Heart left ventricle (tissue), 13 donors: ENCODE results near the gene COQ3.

Source experiments
- POLR2A ChIP-seq, 2 donors: fragments of 450-650 bp; IDR thresholded peaks; one replicate each; pipeline ENCODE4 v1.6.1; 2017; ENCODE audit warnings: antibody characterized with exemption in 2 of 2, mild to moderate bottlenecking in 2 of 2, moderate library complexity in 2 of 2
- TF ChIP-seq, protein P1 (sequence below), 12 donors: fragments of 200-600 bp; sonication (generic) in 4 of 12; IDR thresholded peaks; one replicate each; pipeline versions ENCODE4 v1.5.0 to v1.8.0; 2018 to 2022; ENCODE audit warnings: antibody characterized with exemption in 12 of 12, mild to moderate bottlenecking in 5 of 12
- donor health status: ischemic (EF 13 %, LVEDD 7.1; RV severe dilation, severe dysfunction).
- donor health status: DM: no; HTN: yes; CAD: no.
- donor health status: DM: no; HTN: no; CAD: no.
- donor health status: ischemic (EF 25% LVEDD 6.9; RV normal size, moderate dysfunction).
- donor health status: ischemic (EF 25% LVEDD 5.7; RV mildly dilated, moderate dysfunction).
- donor health status: ischemic (EF 35%, LVEDD 5.7; RV mildly dilated, moderate dysfunction).
- donor health status: nonischemic (EF 11% LVEDD 7.7; RV severe dilation, severe dysfunction).
- donor health status: DM: yes; HTN: yes; CAD: no.
- donor health status: PGD.
- donor health status: ischemic (EF 29% LVEDD 5.4; RV normal size, mild dysfunction).
- donor health status: nonischemic (EF 23%, LVEDD 6.1; RV moderate dilation, normal function).

DNA sequence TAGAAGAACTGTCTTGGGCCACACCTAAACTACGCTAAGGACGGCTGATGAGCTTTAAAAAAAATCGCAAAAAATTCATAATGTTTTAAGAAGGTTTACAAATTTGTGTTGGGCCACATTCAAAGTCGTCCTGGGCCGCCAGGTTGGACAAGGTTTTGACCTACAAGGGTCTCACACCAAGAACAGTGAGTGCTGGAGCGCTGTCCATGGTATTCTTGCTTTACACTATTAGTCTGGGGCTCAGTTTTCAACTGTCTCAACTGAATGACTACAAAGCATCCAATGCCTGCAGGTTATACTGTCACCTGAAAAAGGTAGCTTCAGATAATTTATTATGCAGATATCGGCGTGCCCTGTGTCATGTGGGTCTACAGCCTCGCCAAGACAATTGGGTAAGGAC, 40.9 kb downstream of the COQ3 start:
- TF ChIP-seq, protein P1, sequence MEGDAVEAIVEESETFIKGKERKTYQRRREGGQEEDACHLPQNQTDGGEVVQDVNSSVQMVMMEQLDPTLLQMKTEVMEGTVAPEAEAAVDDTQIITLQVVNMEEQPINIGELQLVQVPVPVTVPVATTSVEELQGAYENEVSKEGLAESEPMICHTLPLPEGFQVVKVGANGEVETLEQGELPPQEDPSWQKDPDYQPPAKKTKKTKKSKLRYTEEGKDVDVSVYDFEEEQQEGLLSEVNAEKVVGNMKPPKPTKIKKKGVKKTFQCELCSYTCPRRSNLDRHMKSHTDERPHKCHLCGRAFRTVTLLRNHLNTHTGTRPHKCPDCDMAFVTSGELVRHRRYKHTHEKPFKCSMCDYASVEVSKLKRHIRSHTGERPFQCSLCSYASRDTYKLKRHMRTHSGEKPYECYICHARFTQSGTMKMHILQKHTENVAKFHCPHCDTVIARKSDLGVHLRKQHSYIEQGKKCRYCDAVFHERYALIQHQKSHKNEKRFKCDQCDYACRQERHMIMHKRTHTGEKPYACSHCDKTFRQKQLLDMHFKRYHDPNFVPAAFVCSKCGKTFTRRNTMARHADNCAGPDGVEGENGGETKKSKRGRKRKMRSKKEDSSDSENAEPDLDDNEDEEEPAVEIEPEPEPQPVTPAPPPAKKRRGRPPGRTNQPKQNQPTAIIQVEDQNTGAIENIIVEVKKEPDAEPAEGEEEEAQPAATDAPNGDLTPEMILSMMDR (IDR thresholded peaks at IDR 0.05): no peak
- no peak for TF ChIP-seq POLR2A (IDR thresholded peaks at IDR 0.05)
